PFSK-1 (cell line): ENCODE data around the gene PLEKHG3.

Experiments
- POLR2AphosphoS5 ChIP-seq: IDR thresholded peaks from 2 replicates; pipeline ENCODE4 v1.6.1; 2012; ENCODE audit warnings: low read depth, mild to moderate bottlenecking, control low read depth, low read length, moderate library complexity
- TAF1 ChIP-seq: IDR thresholded peaks from 2 replicates; pipeline ENCODE4 v1.6.1; 2012; ENCODE audit warnings: low read length, control low read depth, borderline replicate concordance; ENCODE audit not compliant: insufficient read depth
- TF ChIP-seq, protein P1 (sequence below), 2 experiments: IDR thresholded peaks; 2 replicates each; pipeline versions ENCODE4 v1.6.1 to v1.8.0; 2011 to 2012; ENCODE audit warnings: low read depth in 2 of 2, low read length in 2 of 2, control low read depth in 1 of 2, inconsistent platforms in 1 of 2, mild to moderate bottlenecking in 1 of 2, moderate library complexity in 1 of 2; ENCODE audit not compliant: insufficient read depth in 1 of 2

- TF ChIP-seq POLR2AphosphoS5: no peak
- no peak for TF ChIP-seq TAF1
- TF ChIP-seq, protein P1, sequence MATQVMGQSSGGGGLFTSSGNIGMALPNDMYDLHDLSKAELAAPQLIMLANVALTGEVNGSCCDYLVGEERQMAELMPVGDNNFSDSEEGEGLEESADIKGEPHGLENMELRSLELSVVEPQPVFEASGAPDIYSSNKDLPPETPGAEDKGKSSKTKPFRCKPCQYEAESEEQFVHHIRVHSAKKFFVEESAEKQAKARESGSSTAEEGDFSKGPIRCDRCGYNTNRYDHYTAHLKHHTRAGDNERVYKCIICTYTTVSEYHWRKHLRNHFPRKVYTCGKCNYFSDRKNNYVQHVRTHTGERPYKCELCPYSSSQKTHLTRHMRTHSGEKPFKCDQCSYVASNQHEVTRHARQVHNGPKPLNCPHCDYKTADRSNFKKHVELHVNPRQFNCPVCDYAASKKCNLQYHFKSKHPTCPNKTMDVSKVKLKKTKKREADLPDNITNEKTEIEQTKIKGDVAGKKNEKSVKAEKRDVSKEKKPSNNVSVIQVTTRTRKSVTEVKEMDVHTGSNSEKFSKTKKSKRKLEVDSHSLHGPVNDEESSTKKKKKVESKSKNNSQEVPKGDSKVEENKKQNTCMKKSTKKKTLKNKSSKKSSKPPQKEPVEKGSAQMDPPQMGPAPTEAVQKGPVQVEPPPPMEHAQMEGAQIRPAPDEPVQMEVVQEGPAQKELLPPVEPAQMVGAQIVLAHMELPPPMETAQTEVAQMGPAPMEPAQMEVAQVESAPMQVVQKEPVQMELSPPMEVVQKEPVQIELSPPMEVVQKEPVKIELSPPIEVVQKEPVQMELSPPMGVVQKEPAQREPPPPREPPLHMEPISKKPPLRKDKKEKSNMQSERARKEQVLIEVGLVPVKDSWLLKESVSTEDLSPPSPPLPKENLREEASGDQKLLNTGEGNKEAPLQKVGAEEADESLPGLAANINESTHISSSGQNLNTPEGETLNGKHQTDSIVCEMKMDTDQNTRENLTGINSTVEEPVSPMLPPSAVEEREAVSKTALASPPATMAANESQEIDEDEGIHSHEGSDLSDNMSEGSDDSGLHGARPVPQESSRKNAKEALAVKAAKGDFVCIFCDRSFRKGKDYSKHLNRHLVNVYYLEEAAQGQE (IDR thresholded peaks at IDR 0.05; ENCODE audit: insufficient read depth in 1 of 2, low read depth in 2 of 2, low read length in 2 of 2): no peak
Measured at GRCh38 chr14:64693810-64694165, 10.4 kb upstream of the PLEKHG3 start.
